Measurements from ENCODE around the gene AP1G2.
"Not testable (repeated sequence)": the region's sequence is repeated elsewhere in the genome, so short reads cannot be mapped to it uniquely, and the experiment has no call there.

The AP1G2 gene

DNA sequence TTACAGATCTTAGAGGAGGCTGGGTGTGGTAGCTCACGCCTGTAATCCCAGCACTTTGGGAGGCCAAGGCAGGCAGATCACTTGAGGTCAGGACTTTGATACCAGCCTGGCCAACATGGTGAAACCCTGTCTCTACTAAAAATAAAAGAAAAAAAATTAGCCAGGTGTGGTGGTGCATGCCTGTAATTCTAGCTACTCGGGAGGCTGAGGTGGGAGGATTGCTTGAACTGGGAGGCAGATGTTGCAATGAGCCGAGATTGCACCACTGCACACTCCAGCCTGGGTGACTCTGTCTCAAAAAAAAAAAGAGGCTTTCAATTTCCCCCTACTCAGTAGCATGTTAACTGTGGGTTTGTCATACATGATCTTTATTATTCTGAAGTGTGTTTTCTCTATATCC lies 26.6 kb upstream of the AP1G2 start:
- not testable (repeated sequence) for DNase-seq (ENCODE audit: low read depth)

DNA sequence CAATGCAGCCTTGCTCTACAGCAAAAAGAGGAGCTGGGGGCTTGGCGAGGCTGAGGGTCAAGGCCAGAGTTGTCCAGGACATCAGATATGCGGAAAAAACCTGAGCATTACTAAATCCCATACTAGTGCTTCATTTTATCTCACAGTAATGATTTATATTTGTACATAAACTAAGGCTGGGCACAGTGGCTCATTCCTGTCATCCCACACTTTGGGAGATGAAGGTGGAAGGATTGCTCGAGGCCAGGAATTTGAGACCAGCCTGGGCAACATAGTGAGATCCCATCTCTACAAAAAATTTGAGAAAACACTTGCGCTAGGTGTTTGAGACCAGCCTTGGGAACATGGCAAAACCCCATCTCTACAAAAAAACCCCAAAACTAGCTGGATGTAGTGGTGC lies 22.6 kb upstream of the AP1G2 start:
- no peak for DNase-seq (ENCODE audit: low read depth)

DNA sequence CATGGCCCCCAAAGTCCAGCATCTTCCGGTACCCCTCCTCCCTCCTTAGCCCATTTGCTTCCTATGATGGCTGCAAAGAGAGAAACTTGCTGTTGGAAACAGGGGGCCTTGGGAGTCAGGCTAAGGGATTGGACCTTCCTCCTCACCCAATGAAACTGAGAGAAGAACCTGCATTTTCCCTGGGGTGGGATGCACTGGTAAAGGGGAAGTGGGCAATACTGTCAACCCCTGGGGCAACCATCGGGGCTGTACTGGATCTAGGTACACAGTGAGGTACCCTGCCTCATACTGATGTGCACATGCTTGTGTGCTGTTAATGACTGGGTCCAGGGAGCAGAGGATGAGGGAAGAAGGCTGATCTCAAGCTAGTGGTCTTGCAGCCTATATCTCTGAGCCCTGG lies 22.0 kb upstream of the AP1G2 start:
- no peak for DNase-seq (ENCODE audit: low read depth)

DNA sequence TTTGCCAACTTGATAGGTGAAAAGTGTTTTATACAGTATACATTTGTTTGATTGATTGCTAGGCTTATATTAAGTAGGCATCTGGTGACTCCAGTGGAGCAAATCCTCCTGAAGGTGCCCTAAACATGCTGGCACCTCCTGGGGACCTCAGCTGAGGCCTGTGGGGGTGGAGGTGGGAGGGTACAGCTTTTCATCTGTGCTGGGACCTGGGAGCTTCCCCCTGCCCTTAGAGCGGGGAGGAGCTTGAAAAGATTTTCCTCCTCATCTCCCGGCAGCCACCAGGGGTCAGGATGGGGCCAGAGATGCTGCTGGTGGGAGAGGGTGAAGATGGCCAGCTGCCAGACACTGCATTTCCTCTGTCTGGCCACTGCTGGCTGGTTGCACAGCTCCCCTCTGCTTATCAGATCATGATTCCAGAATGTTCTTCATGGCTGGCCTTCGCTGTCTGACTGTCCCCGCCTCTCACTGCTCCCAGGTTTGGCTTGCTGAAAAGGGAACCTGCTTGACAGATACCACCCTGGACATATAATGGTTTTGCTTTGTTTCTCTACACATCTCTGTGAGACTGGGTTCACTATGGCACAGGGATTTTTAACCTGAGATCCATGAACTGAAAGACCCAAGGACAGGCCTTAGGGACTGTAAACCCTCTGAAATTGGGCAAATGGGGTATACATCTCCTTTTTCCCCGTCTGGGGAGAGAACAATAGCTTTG lies 21.4 kb upstream of the AP1G2 start:
- DNase-seq (ENCODE audit: low read depth) = peak; percentile 64

DNA sequence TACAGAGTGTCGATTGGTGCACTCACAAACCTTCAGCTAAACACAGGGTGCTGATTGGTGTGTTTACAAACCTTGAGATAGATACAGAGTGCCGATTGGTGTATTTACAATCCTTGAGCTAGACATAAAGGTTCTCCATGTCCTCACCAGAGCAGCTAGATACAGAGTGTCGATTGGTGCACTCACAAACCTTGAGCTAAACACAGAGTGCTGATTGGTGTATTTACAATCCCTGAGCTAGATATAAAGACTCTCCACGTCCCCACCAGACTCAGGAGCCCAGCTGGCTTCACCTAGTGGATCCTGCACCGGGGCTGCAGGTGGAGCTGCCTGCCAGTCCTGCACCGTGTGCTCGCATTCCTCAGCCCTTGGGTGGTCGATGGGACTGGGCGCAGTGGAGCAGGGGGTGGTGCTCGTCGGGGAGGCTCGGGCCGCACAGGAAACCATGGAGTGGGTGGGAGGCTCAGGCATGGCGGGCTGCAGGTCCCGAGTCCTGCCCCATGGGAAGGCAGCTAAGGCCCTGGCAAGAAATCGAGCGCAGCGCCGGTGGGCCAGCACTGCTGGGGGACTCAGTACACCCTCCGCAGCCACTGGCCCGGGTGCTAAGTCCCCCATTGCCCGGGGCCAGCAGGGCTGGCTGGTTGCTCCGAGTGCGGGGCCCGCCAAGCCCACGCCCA lies 17.1 kb upstream of the AP1G2 start:
- not testable (repeated sequence) for DNase-seq (ENCODE audit: low read depth)

DNA sequence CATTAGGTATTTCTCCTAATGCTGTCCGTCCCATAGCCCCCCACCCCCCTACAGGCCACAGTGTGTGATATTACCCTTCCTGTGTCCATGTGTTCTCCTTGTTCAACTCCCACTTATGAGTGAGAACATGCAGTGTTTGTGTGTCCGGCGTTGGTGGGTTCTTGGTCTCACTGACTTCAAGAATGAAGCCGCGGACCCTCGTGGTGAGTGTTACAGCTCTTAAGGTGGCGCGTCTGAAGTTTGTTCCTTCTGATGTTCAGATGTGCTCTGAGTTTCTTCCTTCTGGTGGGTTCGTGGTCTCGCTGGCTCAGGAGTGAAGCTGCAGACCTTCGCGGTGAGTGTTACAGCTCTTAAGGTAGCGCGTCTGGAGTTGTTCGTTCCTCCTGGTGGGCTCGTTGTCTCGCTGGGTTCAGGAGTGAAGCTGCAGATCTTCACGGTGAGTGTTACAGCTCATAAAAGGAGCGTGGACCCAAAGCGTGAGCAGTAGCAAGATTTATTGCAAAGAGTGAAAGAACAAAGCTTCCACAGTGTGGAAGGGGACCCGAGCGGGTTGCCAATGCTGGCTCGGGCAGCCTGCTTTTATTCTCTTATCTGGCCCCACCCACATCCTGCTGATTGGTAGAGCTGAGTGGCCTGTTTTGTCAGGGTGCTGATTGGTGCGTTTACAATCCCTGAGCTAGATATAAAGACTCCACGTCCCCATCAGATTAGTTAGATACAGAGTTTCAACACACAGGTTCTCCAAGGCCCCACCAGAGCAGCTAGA lies 16.4 kb upstream of the AP1G2 start:
- not testable (repeated sequence) for DNase-seq (ENCODE audit: low read depth)

DNA sequence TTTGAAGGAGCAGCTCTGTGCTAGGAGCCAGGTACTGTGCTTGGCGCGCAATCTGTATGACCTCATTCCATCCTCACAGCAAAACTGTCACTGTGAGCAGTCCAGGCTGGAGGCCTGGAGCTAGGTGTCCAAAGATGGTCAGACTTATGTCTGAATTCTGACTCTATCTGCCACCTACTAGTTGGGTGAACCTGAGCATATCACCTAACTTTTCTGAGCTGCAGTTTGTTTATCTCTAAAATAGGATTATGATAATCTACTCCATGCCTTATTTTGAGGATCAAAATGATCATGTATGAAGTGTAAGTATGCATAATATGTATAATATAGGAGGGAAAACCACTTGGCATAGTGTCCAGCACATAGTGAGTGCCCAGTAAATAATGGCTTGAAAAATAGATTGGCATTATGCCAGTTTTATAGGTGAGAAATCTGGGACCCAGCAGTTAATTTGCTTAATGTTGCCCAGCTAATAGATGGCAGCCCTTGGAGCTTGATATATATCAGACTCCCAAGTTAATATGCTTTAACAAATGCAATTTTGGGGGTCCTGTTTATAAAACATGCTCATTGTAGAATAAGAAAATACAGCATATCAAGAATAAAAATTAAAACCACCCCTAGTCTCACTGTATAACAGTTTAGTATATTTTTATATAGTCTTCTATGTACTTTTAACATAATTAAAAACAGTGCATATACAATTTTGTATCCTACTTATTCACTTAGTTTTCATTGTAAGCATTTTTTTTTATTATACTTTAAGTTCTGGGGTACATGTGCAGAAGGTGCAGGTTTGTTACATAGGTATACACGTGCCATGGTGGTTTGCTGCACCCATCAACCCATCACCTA lies 15.5 kb upstream of the AP1G2 start:
- DNase-seq (ENCODE audit: low read depth) = no peak

DNA sequence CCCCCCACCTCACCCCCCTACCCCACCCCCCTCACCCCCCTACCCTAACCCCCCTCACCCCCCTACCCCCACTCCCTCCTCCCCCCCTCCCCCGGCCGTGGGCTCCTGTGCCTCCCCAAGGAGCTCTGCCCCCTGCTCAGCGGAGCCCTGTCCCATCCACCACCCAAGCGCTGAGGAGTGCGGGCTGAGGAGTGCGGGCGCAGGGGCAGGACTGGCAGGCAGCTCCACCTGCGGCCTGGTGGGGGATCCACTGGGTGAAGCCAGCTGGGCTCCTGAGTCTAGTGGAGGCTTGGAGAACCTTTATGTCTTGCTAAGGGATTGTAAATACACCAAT lies 13.3 kb upstream of the AP1G2 start:
- DNase-seq (ENCODE audit: low read depth) = no peak

DNA sequence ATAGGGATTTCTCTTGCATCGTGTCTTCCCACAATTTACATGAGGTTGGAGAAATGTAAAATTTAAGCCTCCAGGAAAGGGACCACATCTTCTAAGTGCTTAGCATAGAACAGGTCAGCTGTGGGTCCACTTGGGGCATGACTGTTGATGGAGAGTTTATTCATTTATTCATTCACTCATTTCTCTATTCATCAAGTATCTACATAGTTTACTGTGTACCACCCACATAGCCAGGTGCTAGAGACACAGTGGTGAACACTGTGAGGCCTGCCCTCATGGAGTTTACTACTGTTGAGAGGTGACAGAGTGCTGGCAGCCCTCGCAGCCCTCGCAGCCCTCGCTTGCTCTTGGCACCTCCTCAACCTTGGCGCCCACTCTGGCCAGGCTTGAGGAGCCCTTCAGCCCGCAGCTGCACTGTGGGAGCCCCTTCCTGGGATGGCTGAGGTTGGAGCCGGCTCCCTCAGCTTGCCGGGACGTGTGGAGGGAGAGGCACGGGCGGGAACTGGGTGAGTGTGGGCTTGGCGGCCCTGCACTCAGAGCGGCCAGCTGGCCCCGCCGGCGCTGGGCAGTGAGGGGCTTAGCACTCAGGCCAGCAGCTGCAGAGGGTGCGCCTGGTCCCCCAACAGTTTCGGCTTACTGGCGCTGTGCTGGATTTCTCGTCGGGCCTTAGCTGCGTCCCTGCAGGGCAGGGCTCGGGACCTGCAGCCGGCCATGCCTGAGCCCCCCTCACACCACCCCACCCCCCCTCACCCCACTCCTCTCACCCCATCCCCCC lies 12.7 kb upstream of the AP1G2 start:
- DNase-seq (ENCODE audit: low read depth) = no peak

DNA sequence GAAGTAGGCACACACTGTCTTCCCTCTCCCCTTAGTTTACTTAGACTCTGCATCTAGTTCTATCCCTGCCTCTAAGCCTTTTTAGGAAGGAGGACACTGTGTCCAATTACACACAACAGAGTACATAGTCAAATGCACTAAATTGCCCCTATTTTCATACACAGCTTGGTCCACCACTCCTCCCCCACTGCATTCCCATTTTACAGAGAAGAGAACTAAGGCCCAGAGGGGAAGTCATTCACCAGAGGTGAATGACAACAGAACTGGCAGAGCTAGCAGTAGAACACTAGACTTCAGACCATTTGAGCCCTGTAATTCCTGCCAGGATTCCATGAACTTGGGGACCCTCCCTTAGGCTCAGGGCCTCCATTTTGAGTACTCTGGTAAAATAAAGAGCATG lies 12.1 kb upstream of the AP1G2 start:
- DNase-seq (ENCODE audit: low read depth) = no peak

DNA sequence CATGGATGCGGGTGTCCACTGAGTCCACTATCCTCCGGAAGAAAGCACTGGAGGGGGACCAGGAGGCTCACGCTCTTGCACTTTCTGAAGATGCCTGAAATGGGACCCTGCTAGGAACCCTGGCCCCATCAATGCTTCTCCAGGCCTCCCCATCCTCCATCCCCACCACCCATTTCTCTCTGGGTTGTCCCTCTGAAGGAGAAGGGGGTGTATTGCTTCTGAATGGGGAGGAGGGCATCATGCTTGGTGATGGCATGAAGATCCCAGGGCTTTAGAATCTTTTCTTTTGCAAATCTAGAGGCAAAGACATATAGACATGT lies 11.7 kb upstream of the AP1G2 start:
- DNase-seq (ENCODE audit: low read depth) = no peak

DNA sequence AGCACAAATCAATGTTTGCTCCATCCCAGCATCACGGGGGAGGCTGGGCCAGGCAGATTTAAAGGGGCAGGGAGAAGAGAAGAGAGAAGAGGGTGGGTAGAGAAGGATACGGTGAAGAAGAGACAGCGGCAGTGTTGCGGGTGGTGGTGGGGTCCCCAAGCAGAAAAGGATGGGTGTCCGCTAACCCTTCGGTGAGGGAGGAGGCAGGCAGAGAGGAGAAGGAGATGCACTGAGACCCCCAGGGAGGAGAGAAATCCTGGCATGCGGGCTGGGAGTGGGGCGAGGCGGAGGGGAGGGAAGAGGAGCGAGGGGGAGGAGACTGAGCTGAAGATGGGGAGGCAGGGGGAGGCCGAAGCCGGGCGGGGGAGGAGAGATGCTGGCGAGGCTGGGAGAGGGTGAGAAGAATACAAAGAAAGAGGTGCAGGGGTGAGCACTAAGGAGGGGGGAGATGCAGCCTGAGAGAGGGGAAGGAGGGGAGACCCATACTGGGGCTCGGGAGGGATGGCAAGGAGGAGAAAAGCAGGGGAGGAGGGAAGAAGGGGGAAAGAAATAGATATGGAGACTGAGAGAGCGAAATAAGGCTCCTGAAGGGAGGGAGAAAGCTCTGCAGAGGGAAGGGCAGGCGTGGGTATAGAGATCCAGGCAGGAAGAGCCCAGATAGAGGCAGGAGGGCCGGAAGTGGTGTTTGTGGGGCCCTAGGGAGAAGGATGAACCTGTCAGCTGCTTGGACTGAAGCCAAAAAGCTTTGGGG lies 11.1 kb upstream of the AP1G2 start, which contains the start of gene JPH4:
Gene JPH4 (minus strand): TSS at position 231 of the 751 bp plus-strand sequence. CDS start 1,337 bp downstream, outside the sequence.
- no peak for DNase-seq (ENCODE audit: low read depth)

DNA sequence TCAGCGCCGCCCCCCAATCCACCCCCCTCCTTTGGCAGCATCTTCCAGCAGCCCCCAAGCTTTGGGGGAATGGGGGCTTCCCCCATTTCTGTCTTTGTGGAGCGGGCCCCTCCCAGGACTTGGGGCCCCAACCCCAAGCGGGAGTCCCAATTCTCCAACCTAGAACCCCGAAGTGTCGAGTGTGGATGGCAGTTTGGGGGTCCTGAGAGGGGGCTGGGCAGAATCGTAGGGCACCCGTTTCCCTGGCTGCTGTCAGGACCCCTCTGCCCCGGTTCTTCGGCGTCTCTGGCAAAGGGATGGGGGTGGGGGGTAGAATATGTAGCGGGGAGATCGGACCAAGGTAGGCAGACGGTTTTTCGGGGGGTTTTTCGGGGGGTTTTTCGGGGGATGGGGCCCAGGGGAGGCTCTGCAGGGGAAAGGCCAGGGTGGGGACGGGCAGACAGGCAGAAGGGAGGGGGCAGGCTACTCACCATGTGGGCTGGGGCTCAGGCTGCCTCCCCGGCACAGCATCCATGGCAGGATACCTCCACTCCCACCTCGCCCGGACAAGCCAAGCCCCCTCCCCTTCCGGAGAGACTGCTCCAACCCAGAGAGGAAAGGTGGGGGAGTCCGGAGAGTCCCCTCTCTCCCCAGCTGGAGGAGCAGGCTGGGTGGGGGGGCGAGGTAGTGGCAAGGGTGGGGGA lies 10.3 kb upstream of the AP1G2 start:
- DNase-seq (ENCODE audit: low read depth) = no peak

DNA sequence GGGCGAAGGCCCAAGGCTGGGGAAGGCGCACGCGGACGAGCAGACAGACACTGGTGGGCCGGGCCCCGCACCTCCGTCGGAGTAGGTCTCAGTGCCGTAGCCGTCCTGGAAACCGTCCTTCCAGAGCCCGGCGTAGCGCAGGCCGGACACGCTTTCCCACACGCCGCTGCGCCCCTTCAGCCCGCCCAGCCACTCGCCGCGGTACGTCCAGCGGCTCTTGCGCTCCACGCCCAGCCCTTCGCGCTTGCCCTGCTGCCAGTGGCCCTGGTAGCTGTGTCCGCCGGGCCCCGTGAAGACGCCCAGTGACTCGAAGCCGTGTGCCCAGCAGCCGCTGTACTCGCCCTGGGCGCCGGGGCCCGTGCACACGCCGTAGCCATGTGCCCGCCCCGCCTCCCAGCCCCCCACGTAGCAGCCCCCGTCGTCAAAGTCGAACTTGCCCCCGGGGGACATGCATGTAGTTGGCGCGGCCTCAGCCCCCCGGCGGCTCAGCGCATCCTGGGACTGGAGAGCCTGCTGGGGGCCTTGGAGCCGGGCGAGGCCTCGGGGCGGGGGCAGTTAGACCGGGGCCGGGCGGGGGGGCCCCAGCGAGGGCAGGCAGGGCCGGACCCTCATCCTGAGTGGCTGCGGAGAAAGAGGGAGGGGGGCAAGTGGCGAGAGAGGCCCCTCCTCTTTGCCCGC lies 9.6 kb upstream of the AP1G2 start:
- DNase-seq (ENCODE audit: low read depth) = no peak

DNA sequence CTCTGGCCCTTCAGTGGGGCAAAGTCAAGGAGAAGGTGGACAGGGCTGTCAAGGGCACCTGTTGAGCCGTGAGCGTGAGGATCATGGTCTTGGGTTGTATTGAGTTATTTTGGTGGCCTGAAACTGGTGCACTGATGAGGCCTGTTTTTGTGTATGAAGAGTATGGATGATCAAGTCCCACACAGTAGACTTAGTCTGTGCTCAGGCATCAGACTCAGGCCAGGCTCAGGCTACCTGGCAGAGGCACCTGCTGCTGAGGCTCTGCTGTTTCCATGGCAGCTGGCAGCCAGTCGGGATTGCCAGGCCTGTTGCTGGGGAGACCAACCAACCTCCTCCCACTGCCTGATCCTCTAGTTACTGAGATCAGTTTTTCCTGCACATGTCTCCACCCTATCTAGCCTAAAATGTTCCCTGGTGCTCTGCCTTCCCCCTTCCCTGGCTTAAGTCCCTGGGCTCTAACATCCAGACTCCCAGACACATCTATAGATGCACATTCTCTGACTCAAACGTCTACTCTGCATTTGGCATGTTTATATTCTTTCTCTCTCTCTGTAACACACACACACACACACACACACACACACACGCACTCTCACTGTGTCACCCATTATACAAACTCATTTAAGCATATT lies 5.9 kb upstream of the AP1G2 start:
- no peak for DNase-seq (ENCODE audit: low read depth)

DNA sequence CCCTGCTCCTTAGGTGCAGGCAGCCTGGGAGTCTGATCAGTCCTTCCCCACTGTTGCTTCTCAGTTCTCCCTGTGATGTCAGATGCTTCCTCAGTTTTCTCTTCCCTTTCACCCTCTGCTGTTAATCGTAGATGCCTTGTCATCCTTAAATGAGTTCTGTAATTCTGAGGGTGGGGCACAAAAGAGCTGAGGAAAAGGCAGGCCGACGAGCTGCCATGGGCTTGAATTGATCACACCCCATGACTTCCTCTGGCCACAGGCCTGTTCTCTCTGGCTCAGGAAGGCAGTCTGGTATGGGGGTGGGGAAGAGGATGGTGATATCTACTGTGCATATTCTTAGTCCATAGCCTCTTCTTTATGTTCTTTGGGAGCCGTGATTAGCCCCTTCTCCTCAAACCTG lies 5.2 kb upstream of the AP1G2 start:
- no peak for DNase-seq (ENCODE audit: low read depth)

DNA sequence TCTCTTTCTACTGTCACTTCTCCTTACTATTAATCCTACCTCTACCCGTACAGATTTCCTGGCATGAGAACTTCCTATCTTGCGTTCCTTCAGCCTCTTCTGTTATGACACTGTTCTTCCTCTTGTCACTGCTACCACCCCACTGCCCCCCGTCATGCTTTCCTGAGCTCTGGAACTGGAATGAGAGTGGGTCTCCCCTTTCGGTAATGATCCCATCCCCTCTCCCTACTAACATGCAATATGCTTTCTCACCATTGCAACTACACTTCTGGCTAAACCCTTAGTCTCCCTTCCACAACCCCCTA lies 4.9 kb upstream of the AP1G2 start:
- no peak for DNase-seq (ENCODE audit: low read depth)

DNA sequence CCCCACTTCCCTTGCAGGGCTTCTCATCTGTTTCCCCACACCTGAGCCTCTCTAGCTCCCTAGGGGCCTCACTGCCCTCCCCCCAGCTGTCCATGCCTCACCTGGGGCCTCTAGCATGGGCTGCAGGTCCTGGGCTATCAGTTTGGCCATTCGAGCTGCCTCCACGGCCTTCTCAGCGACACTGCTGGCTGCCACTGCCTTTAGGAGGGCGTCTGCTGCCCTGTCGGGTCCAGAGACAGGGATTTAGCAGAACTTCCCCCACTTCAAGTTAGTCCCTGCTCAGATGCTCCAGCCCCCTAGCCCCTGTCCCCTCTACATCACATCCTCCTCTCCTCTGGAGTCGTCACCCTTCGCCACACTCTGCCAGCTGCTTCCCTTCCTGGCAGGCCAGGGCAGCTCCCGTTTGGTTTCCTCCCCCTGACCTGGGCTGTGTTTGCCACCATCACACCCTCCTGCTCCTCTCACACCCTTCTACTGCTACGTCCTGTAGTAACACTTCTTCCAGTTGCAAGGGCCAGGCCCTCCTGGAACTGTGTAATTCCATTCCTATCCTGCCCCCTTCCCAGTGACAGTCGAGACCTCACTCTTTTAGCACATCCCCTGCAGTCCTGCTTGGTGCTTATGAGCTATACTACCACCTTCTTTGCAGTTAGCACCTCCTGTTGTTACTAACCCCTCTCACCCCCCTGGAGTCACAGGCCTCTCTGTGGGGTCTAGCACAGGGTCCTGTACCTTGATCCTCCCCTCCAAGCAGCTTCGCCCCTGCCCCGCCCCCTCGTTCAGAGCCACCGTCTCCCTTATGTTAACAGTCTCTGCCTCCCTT lies 4.3 kb upstream of the AP1G2 start:
- no peak for DNase-seq (ENCODE audit: low read depth)

Data from activated T-helper 9 cell treated with anti-CD3 and anti-CD28 coated beads, Interleukin-2, amount 50 U/mL, for 16 hours (primary cell).